Endothelial cell of umbilical vein (primary cell): ENCODE results near the gene NMRK2. TPM values are rescaled to one million over a fixed set of nuclear protein-coding genes. Genes with fewer than 3 reads are reported as not detected.

Source experiments
- BruUV-seq: library from RNA; stranded (reverse); fragments of 400-500 nt; replicated peaks from 2 replicates; lab custom pipeline; 2021; lab: Mats Ljungman, UMichigan
- CTCF ChIA-PET: fragments of 300-600, 350-600 bp; sonication (Branson Sonifier 250); formaldehyde crosslinking; loops from one replicate; lab custom pipeline; 2021; ENCODE audit warnings: antibody characterized with exemption, inconsistent platforms; lab: Charles Lee
- POLR2A ChIA-PET: fragments of 300-600, 350-600 bp; sonication (Branson Sonifier 250); formaldehyde crosslinking; loops from one replicate; lab custom pipeline; 2021; ENCODE audit warnings: antibody characterized with exemption, inconsistent platforms; lab: Charles Lee
- DNase-seq: peaks from one replicate; pipeline ENCODE4 v3.0.0-alpha.2; 2011; ENCODE audit warnings: low read depth, low spot score
- FAIRE-seq: peaks from 2 replicates; lab custom pipeline; 2011; peaks lifted over from hg19 to GRCh38; lab: Jason Lieb, UNC
- H2AFZ ChIP-seq: 2 replicates; pipeline ENCODE4 v1.6.0; 2012; ENCODE audit warnings: low read depth, low read length, control low read depth, inconsistent platforms
- H3K27ac ChIP-seq: 2 replicates; pipeline ENCODE4 v1.5.1; 2011; ENCODE audit warnings: low read depth, mild to moderate bottlenecking, control low read depth, low read length, moderate library complexity; ENCODE audit not compliant: insufficient read depth
- H3K27me3 ChIP-seq, 2 experiments: 2 replicates each; pipeline versions ENCODE4 v1.6.0 to v1.6.1; 2011; ENCODE audit warnings: low read length in 2 of 2, mixed read lengths in 1 of 2; ENCODE audit not compliant: control insufficient read depth in 2 of 2, insufficient read depth in 2 of 2
- H3K36me3 ChIP-seq, 2 experiments: 2 replicates in 1 of 2; 3 replicates in 1 of 2; pipeline ENCODE4 v1.5.1; 2011; ENCODE audit warnings: low read length in 2 of 2, mild to moderate bottlenecking in 1 of 2, moderate library complexity in 1 of 2; ENCODE audit not compliant: control insufficient read depth in 2 of 2, insufficient read depth in 2 of 2; ENCODE audit errors: extremely low read depth in 1 of 2
- H3K4me1 ChIP-seq: 3 replicates; pipeline ENCODE4 v1.5.1; 2011; ENCODE audit warnings: mild to moderate bottlenecking, low read length; ENCODE audit not compliant: control insufficient read depth, insufficient read depth; ENCODE audit errors: extremely low read depth
- H3K4me2 ChIP-seq: 2 replicates; pipeline ENCODE4 v1.6.1; 2011; ENCODE audit warnings: low read length, control low read depth, mixed read lengths; ENCODE audit not compliant: insufficient read depth
- H3K4me3 ChIP-seq, 3 experiments: fragments of 200-600 bp in 1 of 3; sonication (generic), shearing (Covaris generic) in 1 of 3; replicated peaks in 1 of 3; 2 replicates each; pipeline ENCODE4 v1.5.1; 2011 to 2016; ENCODE audit warnings: control low read depth in 3 of 3, low read length in 3 of 3, mild to moderate bottlenecking in 2 of 3, inconsistent platforms in 1 of 3, low read depth in 1 of 3, moderate library complexity in 1 of 3; ENCODE audit not compliant: insufficient read depth in 1 of 3
- H3K79me2 ChIP-seq: 2 replicates; pipeline ENCODE4 v1.6.0; 2012; ENCODE audit warnings: low read length, inconsistent platforms; ENCODE audit not compliant: control insufficient read depth, insufficient read depth
- H3K9ac ChIP-seq: replicated peaks from 2 replicates; pipeline ENCODE3; 2011; ENCODE audit warnings: low read length, control low read depth; ENCODE audit not compliant: insufficient read depth; ENCODE audit errors: extremely low read depth
- H3K9me1 ChIP-seq: replicated peaks from 3 replicates; pipeline ENCODE4 v1.6.0; 2011; ENCODE audit warnings: mild to moderate bottlenecking, low read length; ENCODE audit not compliant: control insufficient read depth, insufficient read depth; ENCODE audit errors: extremely low read depth
- H3K9me3 ChIP-seq: replicated peaks from 2 replicates; pipeline ENCODE4 v1.5.1; 2012; ENCODE audit warnings: low read length, inconsistent platforms; ENCODE audit not compliant: control insufficient read depth, insufficient read depth
- H4K20me1 ChIP-seq: replicated peaks from 2 replicates; pipeline ENCODE3; 2011; ENCODE audit warnings: mild to moderate bottlenecking, low read length; ENCODE audit not compliant: control insufficient read depth, insufficient read depth; ENCODE audit errors: extremely low read depth
- EZH2 ChIP-seq: IDR thresholded peaks from 2 replicates; pipeline ENCODE4 v1.6.1; 2012; ENCODE audit warnings: borderline replicate concordance, low read depth, mild to moderate bottlenecking, moderate library complexity, low read length, inconsistent platforms; ENCODE audit not compliant: severe bottlenecking
- FOS ChIP-seq: IDR thresholded peaks from 2 replicates; pipeline ENCODE4 v1.6.1; 2011; ENCODE audit warnings: mild to moderate bottlenecking, low read length, moderate library complexity, borderline replicate concordance; ENCODE audit not compliant: insufficient read depth
- GATA2 ChIP-seq: IDR thresholded peaks from 2 replicates; pipeline ENCODE4 v1.7.0; 2011; ENCODE audit warnings: low read depth, mild to moderate bottlenecking, moderate library complexity, mixed read lengths, low read length; ENCODE audit not compliant: insufficient read length, insufficient read depth
- JUN ChIP-seq: IDR thresholded peaks from 2 replicates; pipeline ENCODE4 v1.6.1; 2011; ENCODE audit warnings: borderline replicate concordance, low read depth; ENCODE audit not compliant: insufficient read length, insufficient read depth
- MYC ChIP-seq: IDR thresholded peaks from one replicate; pipeline ENCODE4 v1.6.1; 2011; ENCODE audit warnings: mild to moderate bottlenecking, low read depth, low read length
- POLR2A ChIP-seq: IDR thresholded peaks from 2 replicates; pipeline ENCODE4 v1.6.1; 2012; ENCODE audit warnings: low read depth, mild to moderate bottlenecking, control low read depth, low read length
- POLR2AphosphoS5 ChIP-seq: IDR thresholded peaks from 2 replicates; pipeline ENCODE4 v1.6.1; 2012; ENCODE audit warnings: low read depth, mild to moderate bottlenecking, control low read depth, low read length, moderate library complexity; ENCODE audit not compliant: insufficient read depth
- dilution Hi-C: fragments of 300-500 bp; cut with MboI; formaldehyde crosslinking; loops from one replicate; pipeline ENCODE4 v1.15.0; 2019; ENCODE audit warnings: low sequenced_read_pairs; ENCODE audit not compliant: extremely low pct_ligation_motif_present
- intact Hi-C: fragments of 100-400 bp; cut with micrococcal nuclease; formaldehyde crosslinking; loops from one replicate; pipeline ENCODE4 v1.10.0; 2022
- polyA plus RNA-seq, 4 experiments: library from polyadenylated mRNA; depleted of rRNA in 3 of 4; stranded (reverse) in 3 of 4; unstranded in 1 of 4; fragments of >200 nt; gene quantifications; 2 replicates each; pipeline versions ENCODE4 v1.2.1 to v1.2.3, GENCODE V29; 2011 to 2012; ENCODE audit warnings: missing spikeins in 1 of 4
- total RNA-seq: library from RNA; stranded (reverse); gene quantifications from 2 replicates; pipeline ENCODE4 v1.2.3, GENCODE V29; 2021
- TF ChIP-seq, protein P1 (sequence below), 2 donors: IDR thresholded peaks; 1 replicate in 1 of 2; 2 replicates in 1 of 2; pipeline ENCODE4 v1.5.1; 2011; ENCODE audit warnings: low read length in 2 of 2, mild to moderate bottlenecking in 2 of 2, moderate library complexity in 2 of 2, control low read depth in 1 of 2, inconsistent platforms in 1 of 2, low read depth in 1 of 2; ENCODE audit not compliant: insufficient read depth in 1 of 2; ENCODE audit errors: extremely low read depth in 1 of 2
- TF ChIP-seq, protein P2 (sequence below): IDR thresholded peaks from 2 replicates; pipeline ENCODE4 v1.6.1; 2011; ENCODE audit not compliant: insufficient read depth, insufficient read length

NMRK2 gene
- total and polyA plus RNA-seq, 2 donors (not counting 3 experiments of a cell fraction or from before 2014, with no cell fraction given), result not detected

DNA sequence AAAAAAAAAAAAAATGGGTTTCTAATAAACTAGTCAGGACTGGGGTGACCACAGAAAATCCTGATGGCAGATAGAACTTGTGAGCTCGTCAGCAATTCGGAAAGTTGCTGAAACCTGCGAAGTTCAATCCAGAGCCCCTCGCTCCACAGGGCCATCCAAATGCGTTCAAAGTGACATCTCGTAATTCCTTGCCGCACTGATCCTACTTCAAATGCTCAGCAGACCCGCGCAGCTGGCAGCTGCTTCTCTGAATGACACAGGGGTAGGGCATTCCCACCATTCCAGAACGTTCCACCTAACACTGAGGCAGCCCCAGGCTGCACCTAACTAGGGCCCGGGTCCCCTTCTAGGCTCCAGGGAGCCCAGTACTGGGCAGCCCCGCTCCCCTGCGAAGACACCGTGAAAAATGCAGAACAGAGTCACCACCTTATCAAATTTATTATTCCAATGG lies 42.8 kb downstream of the NMRK2 start:
- DNase-seq, result no peak
- Histone ChIP-seq H3K9me3 (no peaks in the 10 kb centered on the region), H3K27ac (no peak overlapping the region), H3K4me2 (no peak overlapping the region), H3K4me3 (no peak overlapping the region), H2AFZ (no peak overlapping the region), H3K9ac (no peak overlapping the region), H4K20me1 (no peaks in the 10 kb centered on the region), H3K36me3 (peaks cover 32 to 52% of the 10 kb centered on the region in 2 experiments), H3K27me3 (no peaks in the 10 kb centered on the region), H3K4me1 (no peaks in the 10 kb centered on the region), H3K79me2 (peaks cover 53% of the 10 kb centered on the region), H3K9me1 (no peaks in the 10 kb centered on the region)
- TF ChIP-seq POLR2A, result no peak
- no peak for TF ChIP-seq MYC
- TF ChIP-seq, protein P1, sequence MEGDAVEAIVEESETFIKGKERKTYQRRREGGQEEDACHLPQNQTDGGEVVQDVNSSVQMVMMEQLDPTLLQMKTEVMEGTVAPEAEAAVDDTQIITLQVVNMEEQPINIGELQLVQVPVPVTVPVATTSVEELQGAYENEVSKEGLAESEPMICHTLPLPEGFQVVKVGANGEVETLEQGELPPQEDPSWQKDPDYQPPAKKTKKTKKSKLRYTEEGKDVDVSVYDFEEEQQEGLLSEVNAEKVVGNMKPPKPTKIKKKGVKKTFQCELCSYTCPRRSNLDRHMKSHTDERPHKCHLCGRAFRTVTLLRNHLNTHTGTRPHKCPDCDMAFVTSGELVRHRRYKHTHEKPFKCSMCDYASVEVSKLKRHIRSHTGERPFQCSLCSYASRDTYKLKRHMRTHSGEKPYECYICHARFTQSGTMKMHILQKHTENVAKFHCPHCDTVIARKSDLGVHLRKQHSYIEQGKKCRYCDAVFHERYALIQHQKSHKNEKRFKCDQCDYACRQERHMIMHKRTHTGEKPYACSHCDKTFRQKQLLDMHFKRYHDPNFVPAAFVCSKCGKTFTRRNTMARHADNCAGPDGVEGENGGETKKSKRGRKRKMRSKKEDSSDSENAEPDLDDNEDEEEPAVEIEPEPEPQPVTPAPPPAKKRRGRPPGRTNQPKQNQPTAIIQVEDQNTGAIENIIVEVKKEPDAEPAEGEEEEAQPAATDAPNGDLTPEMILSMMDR (IDR thresholded peaks at IDR 0.05; ENCODE audit: extremely low read depth in 1 of 2, insufficient read depth in 1 of 2, low read depth in 1 of 2, low read length in 2 of 2), result no peak
- TF ChIP-seq GATA2, result no peak
- TF ChIP-seq POLR2AphosphoS5, result no peak
- TF ChIP-seq FOS, result no peak
- TF ChIP-seq JUN, result no peak
- no peak for TF ChIP-seq EZH2
- TF ChIP-seq, protein P2, sequence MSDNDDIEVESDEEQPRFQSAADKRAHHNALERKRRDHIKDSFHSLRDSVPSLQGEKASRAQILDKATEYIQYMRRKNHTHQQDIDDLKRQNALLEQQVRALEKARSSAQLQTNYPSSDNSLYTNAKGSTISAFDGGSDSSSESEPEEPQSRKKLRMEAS, result no peak
- no TSS peak for BruUV-seq
- ChIA-PET CTCF (no interaction called here), POLR2A (interaction anchor here (0.7 to 1.1 kb wide), 2 partner anchors 10 to 13 kb away, joined by 3 to 4 read pairs; partner anchors contain the start of gene EEF2)
- FAIRE-seq, result no peak
- intact Hi-C loops (no loop called here), dilution Hi-C loops (no loop called here)
